Activated CD4-positive, alpha-beta T cell treated with anti-CD3 and anti-CD28 coated beads, Interleukin-2, amount 10 ng/mL, durations not matched to agents 24 days and 14 days (primary cell): Measurements from ENCODE around the gene SUGP2. TPM values are rescaled to one million over a fixed set of nuclear protein-coding genes. Genes with fewer than 3 reads are reported as not detected.

Experiments
- total RNA-seq: library from RNA; stranded (reverse); gene quantifications from 2 replicates; pipeline ENCODE4 v1.2.3, GENCODE V29; 2022

The SUGP2 gene
- total RNA-seq, 1 donor from 2014 or later: 128 TPM

Other genes with a start within 250 kb of the SUGP2 start
- gene COMP, start 242.2 kb downstream of the SUGP2 start, total RNA-seq: not detected in 2 replicates
- gene UPF1, start 201.6 kb downstream of the SUGP2 start, total RNA-seq: 97.6 and 110 TPM in 2 replicates
- gene CERS1, start 137.4 kb downstream of the SUGP2 start, total RNA-seq: 0.14 and 0.23 TPM in 2 replicates
- gene COPE, start 114.1 kb downstream of the SUGP2 start, total RNA-seq: 206 and 231 TPM in 2 replicates
- gene DDX49, start 113.8 kb downstream of the SUGP2 start, total RNA-seq: 93.2 and 94.9 TPM in 2 replicates
- 1.3 and 1.4 TPM in 2 replicates for gene HOMER3, start 92.3 kb downstream of the SUGP2 start, total RNA-seq
- 57.7 and 61.9 TPM in 2 replicates for gene ARMC6, start 86 bp upstream of the SUGP2 start, total RNA-seq
- gene SLC25A42, start 30.5 kb upstream of the SUGP2 start, total RNA-seq: 8.0 and 8.1 TPM in 2 replicates
- 40.7 and 44.1 TPM in 2 replicates for gene TMEM161A, start 105.0 kb upstream of the SUGP2 start, total RNA-seq
- 2.9 and 3.0 TPM in 2 replicates for gene MEF2B, start 136.7 kb upstream of the SUGP2 start, total RNA-seq
- gene BORCS8, start 158.6 kb upstream of the SUGP2 start, total RNA-seq: 34.8 and 38.9 TPM in 2 replicates
- gene RFXANK, start 158.7 kb upstream of the SUGP2 start, total RNA-seq: 111 and 113 TPM in 2 replicates
- 48.3 and 52.3 TPM in 2 replicates for gene NR2C2AP, start 169.9 kb upstream of the SUGP2 start, total RNA-seq
- gene NCAN, start 178.4 kb upstream of the SUGP2 start, total RNA-seq: 0.02 TPM in 1 of 2 replicates, not detected in the other
- not detected in 2 replicates for gene TM6SF2, start 239.8 kb upstream of the SUGP2 start, total RNA-seq